ENCODE data around the gene NOC3L. TPM values are rescaled to one million over a fixed set of nuclear protein-coding genes. Genes with fewer than 3 reads are reported as not detected.

The NOC3L gene
- polyA plus RNA-seq, 1 of the 3 experiments (the other 2 are of a cell fraction), result 9.0 TPM

DNA sequence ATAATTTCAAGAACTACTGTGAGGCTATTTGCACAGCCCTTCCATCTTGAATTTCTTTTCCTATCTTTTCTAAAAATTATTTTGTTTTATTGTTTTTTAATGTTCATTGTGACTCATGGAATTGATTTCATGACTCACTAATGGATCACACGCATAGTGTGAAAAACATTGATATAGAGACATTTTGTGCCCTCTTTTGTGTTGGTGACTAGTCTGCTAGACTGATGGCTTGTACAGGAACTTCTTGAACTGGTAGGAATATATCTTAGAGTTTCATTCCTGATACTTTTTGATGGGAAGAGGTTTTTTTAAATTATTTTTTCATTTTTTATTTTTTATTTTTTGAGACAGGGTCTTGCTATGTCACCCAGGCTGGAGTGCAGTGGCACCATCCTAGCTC lies 12.6 kb upstream of the NOC3L start:
- Histone ChIP-seq H3K9me3 (no peaks in the 10 kb centered on the region), H2AFZ (ENCODE audit: low read depth) (no peak overlapping the region), H3K9ac (no peak overlapping the region), H3K36me3 (replicated peaks in 1 of 2; ENCODE audit: control insufficient read depth in 1 of 2, insufficient read depth in 2 of 2, low read length in 1 of 2) (no peaks in the 10 kb centered on the region), H4K20me1 (ENCODE audit: insufficient read depth) (no peaks in the 10 kb centered on the region), H3K79me2 (ENCODE audit: insufficient read depth) (no peaks in the 10 kb centered on the region), H3K4me3 (ENCODE audit: low read depth in 2 of 2, low read length in 1 of 2) (no peak overlapping the region), H3K9me2 (no peaks in the 10 kb centered on the region), H3K27ac (ENCODE audit: low read depth in 2 of 2, low read length in 1 of 2) (no peak overlapping the region), H3K4me1 (ENCODE audit: control insufficient read depth in 1 of 2, insufficient read depth in 2 of 2, low read depth in 1 of 2, low read length in 1 of 2) (no peaks in the 10 kb centered on the region), H3K27me3 (ENCODE audit: insufficient read depth) (no peaks in the 10 kb centered on the region), H3F3A (replicated peaks; ENCODE audit: insufficient read depth) (no peaks in the 10 kb centered on the region), H3K4me2 (no peak overlapping the region)
- ChIA-PET CTCF (no interaction called here), POLR2A (no interaction called here)
- no peak for TF ChIP-seq POLR2AphosphoS5 (IDR thresholded peaks at IDR 0.05; ENCODE audit: low read depth, low read length)
- TF ChIP-seq GATA2 (CRISPR knock-in tag; IDR thresholded peaks at IDR 0.05), result no peak
- TF ChIP-seq RCOR1 (IDR thresholded peaks at IDR 0.05; ENCODE audit: low read length), result no peak
- TF ChIP-seq, protein P1, sequence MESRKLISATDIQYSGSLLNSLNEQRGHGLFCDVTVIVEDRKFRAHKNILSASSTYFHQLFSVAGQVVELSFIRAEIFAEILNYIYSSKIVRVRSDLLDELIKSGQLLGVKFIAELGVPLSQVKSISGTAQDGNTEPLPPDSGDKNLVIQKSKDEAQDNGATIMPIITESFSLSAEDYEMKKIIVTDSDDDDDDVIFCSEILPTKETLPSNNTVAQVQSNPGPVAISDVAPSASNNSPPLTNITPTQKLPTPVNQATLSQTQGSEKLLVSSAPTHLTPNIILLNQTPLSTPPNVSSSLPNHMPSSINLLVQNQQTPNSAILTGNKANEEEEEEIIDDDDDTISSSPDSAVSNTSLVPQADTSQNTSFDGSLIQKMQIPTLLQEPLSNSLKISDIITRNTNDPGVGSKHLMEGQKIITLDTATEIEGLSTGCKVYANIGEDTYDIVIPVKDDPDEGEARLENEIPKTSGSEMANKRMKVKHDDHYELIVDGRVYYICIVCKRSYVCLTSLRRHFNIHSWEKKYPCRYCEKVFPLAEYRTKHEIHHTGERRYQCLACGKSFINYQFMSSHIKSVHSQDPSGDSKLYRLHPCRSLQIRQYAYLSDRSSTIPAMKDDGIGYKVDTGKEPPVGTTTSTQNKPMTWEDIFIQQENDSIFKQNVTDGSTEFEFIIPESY (IDR thresholded peaks at IDR 0.05; ENCODE audit: borderline replicate concordance, low read depth), result no peak
- TF ChIP-seq FOXJ3 (CRISPR knock-in tag; IDR thresholded peaks at IDR 0.05), result no peak
- TF ChIP-seq RXRA (IDR thresholded peaks at IDR 0.05; ENCODE audit: borderline replicate concordance, low read depth), result no peak
- no peak for TF ChIP-seq ELF1 (IDR thresholded peaks at IDR 0.05)
- no peak for TF ChIP-seq PBX3 (IDR thresholded peaks at IDR 0.05)
- no peak for TF ChIP-seq EZH2phosphoT487 (IDR thresholded peaks at IDR 0.05; ENCODE audit: borderline replicate concordance, low read depth)
- TF ChIP-seq USF1 (IDR thresholded peaks at IDR 0.05; ENCODE audit: borderline replicate concordance, low read depth), result no peak
- TF ChIP-seq FOXM1 (IDR thresholded peaks at IDR 0.05; ENCODE audit: low read depth), result no peak
- no peak for TF ChIP-seq SIN3A (IDR thresholded peaks at IDR 0.05; ENCODE audit: borderline replicate concordance, low read depth, low read length)
- no peak for TF ChIP-seq YY1 (IDR thresholded peaks at IDR 0.05; ENCODE audit: low read depth)
- TF ChIP-seq TEAD4 (IDR thresholded peaks at IDR 0.05; ENCODE audit: borderline replicate concordance, insufficient read depth), result no peak
- TF ChIP-seq EP300 (IDR thresholded peaks at IDR 0.05; ENCODE audit: borderline replicate concordance in 1 of 2, low read depth in 1 of 2, low read length in 1 of 2), result no peak
- TF ChIP-seq MAX (IDR thresholded peaks at IDR 0.05; ENCODE audit: low read depth), result no peak
- TF ChIP-seq, protein P2, sequence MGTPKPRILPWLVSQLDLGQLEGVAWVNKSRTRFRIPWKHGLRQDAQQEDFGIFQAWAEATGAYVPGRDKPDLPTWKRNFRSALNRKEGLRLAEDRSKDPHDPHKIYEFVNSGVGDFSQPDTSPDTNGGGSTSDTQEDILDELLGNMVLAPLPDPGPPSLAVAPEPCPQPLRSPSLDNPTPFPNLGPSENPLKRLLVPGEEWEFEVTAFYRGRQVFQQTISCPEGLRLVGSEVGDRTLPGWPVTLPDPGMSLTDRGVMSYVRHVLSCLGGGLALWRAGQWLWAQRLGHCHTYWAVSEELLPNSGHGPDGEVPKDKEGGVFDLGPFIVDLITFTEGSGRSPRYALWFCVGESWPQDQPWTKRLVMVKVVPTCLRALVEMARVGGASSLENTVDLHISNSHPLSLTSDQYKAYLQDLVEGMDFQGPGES (IDR thresholded peaks at IDR 0.05; ENCODE audit: low read depth, low read length), result no peak
- TF ChIP-seq, protein P3, sequence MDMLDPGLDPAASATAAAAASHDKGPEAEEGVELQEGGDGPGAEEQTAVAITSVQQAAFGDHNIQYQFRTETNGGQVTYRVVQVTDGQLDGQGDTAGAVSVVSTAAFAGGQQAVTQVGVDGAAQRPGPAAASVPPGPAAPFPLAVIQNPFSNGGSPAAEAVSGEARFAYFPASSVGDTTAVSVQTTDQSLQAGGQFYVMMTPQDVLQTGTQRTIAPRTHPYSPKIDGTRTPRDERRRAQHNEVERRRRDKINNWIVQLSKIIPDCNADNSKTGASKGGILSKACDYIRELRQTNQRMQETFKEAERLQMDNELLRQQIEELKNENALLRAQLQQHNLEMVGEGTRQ (IDR thresholded peaks at IDR 0.05; ENCODE audit: borderline replicate concordance, low read depth, low read length), result no peak
- no peak for TF ChIP-seq REST (IDR thresholded peaks at IDR 0.05; ENCODE audit: low read depth, low read length)
- no peak for TF ChIP-seq FOSL2 (IDR thresholded peaks at IDR 0.05; ENCODE audit: borderline replicate concordance, low read depth)
- 92% methylated on average over 1 of the region's 1 CpG for WGBS (ENCODE audit: low lambda C conversion rate)
- DNase-seq, result no peak

Measured in SK-N-SH (cell line).